Keratinocyte (primary cell): ENCODE results near the gene UTF1.

Experiments
- EZH2 ChIP-seq: IDR thresholded peaks from one replicate; pipeline ENCODE4 v1.6.1; 2012; ENCODE audit warnings: inconsistent platforms, mild to moderate bottlenecking, low read length, moderate library complexity
- TF ChIP-seq, protein P1 (sequence below), 3 experiments: IDR thresholded peaks in 1 of 3; conservative IDR thresholded peaks in 1 of 3; optimal IDR thresholded peaks in 1 of 3; 2 replicates in 2 of 3; 3 replicates in 1 of 3; pipeline versions ENCODE3 to v1.5.1; 2011; ENCODE audit warnings: low read length in 3 of 3, mild to moderate bottlenecking in 3 of 3, moderate library complexity in 2 of 3, control low read depth in 1 of 3, inconsistent platforms in 1 of 3; ENCODE audit not compliant: insufficient read depth in 2 of 3; ENCODE audit errors: extremely low read depth in 1 of 3

DNA sequence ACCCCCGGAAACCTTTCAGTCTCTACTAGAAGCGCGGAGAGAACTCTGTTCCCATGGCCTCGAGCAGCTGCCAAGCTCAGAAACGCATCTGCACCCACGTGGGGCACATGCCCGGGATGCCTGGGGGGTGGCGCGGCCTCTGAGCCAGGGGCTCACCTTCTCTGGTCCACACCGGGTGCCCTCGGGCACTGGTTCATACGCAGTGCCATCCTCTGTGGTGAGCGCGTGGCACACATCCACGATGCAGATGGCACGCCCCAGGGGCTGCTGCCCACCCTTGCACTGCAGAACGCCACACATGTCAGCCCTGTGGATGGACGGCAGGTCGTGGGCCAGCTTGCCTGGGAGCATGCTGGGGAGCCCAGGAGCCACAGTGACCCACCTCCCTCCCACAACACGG lies 40.2 kb downstream of the UTF1 start:
- TF ChIP-seq, protein P1, sequence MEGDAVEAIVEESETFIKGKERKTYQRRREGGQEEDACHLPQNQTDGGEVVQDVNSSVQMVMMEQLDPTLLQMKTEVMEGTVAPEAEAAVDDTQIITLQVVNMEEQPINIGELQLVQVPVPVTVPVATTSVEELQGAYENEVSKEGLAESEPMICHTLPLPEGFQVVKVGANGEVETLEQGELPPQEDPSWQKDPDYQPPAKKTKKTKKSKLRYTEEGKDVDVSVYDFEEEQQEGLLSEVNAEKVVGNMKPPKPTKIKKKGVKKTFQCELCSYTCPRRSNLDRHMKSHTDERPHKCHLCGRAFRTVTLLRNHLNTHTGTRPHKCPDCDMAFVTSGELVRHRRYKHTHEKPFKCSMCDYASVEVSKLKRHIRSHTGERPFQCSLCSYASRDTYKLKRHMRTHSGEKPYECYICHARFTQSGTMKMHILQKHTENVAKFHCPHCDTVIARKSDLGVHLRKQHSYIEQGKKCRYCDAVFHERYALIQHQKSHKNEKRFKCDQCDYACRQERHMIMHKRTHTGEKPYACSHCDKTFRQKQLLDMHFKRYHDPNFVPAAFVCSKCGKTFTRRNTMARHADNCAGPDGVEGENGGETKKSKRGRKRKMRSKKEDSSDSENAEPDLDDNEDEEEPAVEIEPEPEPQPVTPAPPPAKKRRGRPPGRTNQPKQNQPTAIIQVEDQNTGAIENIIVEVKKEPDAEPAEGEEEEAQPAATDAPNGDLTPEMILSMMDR (optimal IDR thresholded peaks at IDR 0.05 in 1 of 3, IDR thresholded peaks at IDR 0.05 in 1 of 3, conservative IDR thresholded peaks at IDR 0.05 in 1 of 3; ENCODE audit: extremely low read depth in 1 of 3, insufficient read depth in 2 of 3, low read length in 3 of 3): no peak
- no peak for TF ChIP-seq EZH2
